A549 treated with Hydrocortisone at 1 μM for 4 hours (cell line): ENCODE results near the gene GPR148. TPM values are rescaled to one million over a fixed set of nuclear protein-coding genes. Genes with fewer than 3 reads are reported as not detected.

Experiments used
- total RNA-seq: library from RNA; stranded (reverse); fragments of 200-300 nt; extraction: Qiagen RNA extraction; gene quantifications from 5 replicates; pipeline ENCODE4 v1.2.3, GENCODE V29; 2022

GPR148 gene
- total RNA-seq = not detected in 5 replicates

GRCh38 chr2:130728549-130729316 lies at the start of gene GPR148:
TSS of gene GPR148 (plus strand) at chr2:130729070. CDS start at chr2:130729152, 82 bp downstream.

GRCh38 chr2:130755256-130756052 lies 26.6 kb downstream of the GPR148 start, which contains the start of gene AMER3:
TSS of gene AMER3 (plus strand) at chr2:130755540. CDS start at chr2:130762073, 6,533 bp downstream.

Other genes starting within 250 kb of the GPR148 start
- gene POTEI, start 219.7 kb upstream of the GPR148 start, total RNA-seq = 0.01 TPM in 1 of 5 replicates, not detected in the others
- not detected in 5 replicates for gene CFC1B, start 207.8 kb upstream of the GPR148 start, total RNA-seq
- 0.09 to 0.10 TPM in 2 of 5 replicates, not detected in the others for gene CFC1, start 129.5 kb upstream of the GPR148 start, total RNA-seq
- gene POTEJ, start 117.6 kb upstream of the GPR148 start, total RNA-seq = not detected in 5 replicates
- not detected in 5 replicates for gene AMER3, start 26.5 kb downstream of the GPR148 start, total RNA-seq
- 9.3 to 12.1 TPM (median 9.8 TPM) in 5 replicates for gene ARHGEF4, start 107.8 kb downstream of the GPR148 start, total RNA-seq